Dermis microvascular lymphatic vessel endothelial cell (primary cell): ENCODE measurements around the gene CTCF. TPM values are rescaled to one million over a fixed set of nuclear protein-coding genes. Genes with fewer than 3 reads are reported as not detected.
A peak's percentile ranks its signal among the peaks of the same experiment; 100 is the strongest.

Source experiments
- DNase-seq, 2 donors: peaks; one replicate each; pipeline versions ENCODE4 v3.0.0 to v3.0.0-alpha.2; 2010; ENCODE audit warnings: low read depth in 2 of 2
- total RNA-seq: library from RNA; depleted of rRNA; stranded (reverse); fragments of >200 nt; gene quantifications from 2 replicates; pipeline ENCODE4 v1.2.1, GENCODE V29; 2014

The CTCF gene
- total RNA-seq, 1 donor from 2014 or later: 22.6 TPM

DNA sequence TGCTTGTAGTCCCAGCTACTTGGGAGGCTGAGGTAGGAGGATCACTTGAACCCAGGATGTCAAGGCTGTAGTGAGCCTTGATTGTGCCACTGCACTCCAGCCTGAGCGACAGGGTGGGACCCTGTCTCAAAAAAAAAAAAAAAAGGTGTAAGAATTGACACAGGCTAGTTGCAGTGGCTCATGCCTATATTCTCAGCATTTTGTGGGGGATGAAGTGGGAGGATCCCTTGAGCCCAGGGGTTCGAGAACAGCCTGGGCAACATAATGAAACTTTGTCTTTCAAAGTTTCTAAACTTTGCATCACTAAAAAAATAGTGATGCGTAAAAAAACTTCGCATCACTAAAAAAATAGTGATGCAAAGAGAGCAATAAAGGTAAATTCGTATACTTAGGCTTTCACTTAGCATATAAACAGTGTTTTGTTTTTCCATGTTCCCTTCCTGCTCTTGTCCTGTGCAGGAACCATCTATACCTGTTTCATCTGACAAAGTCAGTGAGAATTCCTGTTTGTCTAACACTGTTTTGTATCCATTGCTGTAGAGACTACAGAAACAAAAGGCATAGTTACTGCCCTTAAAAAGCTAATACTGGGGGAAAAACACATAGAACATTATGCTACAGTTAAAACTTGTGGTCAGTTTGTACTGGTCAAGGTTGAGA lies 32.1 kb downstream of the CTCF start:
- DNase-seq: peak; percentile 33 to 55

DNA sequence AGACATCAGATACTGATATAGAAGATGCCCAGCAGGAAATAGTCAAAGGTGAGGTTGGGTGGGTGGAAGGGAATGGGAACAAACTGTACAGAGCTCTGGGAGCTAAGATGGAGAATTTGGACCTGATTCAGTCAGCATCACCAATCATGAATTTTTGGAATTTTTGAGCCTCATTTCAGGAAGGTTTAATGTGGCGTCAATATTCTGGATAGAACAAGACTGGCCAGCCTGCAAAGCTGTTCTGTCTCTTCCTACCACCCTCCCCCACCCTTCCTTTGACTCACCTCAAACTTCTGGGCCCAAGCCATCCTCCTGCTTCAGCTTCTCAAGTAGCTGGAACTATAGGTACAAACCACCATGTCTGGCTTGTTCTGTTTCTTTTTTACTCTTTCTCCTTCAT lies 32.6 kb downstream of the CTCF start:
- peak in 1 of 2 donors; percentile 29 for DNase-seq

DNA sequence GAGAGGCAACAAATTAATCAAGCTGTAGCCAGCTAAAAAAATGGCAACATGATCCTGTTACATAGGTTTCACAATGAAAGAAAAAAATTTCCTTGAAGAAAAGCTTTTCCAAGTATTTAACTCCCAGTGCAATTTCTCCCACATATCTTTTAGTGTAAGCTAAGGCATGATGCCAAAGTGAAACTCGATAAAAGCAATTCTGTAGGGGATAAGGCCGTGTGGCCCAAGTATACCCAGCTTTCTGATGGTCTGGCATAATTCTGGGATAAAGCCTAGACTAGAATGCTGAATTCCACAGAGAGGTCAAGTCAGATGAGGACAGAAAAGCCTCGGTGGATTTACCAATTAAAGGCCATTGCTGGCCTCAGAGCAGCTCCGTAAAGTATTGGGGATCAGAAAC lies 36.2 kb downstream of the CTCF start:
- DNase-seq: no peak

DNA sequence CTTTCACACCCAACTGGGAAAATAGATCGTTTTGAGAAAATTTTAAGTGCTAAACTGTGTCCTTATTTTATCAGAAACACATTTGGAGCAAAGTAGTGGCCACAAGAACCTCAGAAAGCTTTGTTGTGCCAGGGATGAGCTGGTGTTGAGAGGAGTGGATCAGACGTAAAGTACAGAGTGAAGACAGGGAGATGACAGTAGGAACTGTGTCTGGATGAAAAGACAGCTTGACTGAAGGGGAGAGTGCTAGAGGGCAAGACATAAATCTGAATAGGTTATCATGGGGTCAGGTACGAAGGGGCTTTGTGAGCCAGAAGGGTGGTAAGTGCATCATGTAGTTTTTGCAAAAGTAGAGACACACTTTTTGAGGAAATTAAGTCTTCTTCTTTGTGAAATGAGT lies 43.3 kb downstream of the CTCF start:
- DNase-seq: no peak

DNA sequence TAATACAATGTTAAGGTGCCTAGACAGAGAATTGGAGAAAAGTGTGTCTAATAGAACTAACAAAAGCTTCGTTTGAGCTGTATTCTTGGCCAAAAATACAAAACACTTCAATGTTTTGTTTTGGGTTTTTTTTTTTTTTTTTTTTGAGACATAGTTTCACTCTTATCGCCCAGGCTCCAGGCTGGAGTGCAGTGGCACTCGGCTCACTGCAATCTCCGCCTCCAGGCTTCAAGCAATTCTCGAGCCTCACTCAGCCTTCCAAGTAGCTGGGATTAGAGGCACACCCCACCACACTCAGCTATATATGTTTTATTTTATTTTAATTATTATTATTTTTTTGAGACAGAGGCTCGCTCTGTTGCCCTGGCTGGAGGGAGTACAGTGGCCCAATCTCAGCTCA lies 44.3 kb downstream of the CTCF start:
- DNase-seq: no peak

DNA sequence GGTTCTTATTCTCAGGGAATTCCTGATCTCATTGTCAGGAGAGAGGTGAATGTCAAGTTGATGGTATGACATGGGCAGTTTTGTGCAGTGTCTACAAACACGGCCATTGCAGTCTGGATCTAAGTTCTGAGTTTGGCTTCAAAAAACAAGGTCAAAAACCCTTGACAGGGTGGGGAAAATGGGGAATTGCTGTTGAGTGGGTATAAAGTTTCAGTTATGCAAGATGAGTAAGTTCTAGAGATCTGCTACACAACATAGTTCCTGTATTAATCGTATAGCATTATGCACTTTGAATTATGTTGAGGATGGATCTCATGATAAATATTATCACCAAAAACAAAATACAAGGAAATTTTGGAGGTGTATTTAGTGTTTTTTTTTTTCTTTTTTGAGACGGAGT lies 46.0 kb downstream of the CTCF start:
- DNase-seq: no peak

DNA sequence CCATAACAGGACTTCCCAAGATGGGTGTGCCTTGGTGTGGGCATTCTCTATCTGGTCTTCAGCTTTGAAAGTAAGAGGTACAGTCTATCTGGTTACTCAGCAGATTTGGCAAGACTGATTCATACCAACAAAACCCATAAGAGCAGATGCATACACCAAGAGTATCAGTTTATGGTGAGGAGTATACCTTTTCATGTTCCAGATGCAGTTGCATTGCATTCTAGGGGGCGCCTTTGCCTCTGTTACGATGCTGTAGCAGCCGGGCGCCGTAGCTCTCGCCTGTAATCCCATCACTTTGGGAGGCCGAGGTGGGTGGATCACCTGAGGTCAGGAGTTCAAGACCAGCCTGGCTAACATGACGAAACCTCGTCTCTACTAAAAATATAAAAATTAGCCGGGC lies 51.5 kb downstream of the CTCF start:
- no peak for DNase-seq

DNA sequence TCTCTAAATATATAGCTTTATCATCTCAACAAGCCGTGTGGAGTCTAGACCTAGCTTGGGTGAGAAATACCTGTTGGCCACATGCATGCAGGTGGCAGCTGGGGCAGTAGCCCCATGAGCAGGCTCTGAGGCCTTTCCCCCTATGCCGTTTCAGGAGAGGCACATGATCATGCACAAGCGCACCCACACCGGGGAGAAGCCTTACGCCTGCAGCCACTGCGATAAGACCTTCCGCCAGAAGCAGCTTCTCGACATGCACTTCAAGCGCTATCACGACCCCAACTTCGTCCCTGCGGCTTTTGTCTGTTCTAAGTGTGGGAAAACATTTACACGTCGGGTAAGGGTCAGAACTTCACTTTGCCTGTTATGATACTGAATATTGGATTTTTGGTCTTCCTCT lies 65.9 kb downstream of the CTCF start:
- no peak for DNase-seq

DNA sequence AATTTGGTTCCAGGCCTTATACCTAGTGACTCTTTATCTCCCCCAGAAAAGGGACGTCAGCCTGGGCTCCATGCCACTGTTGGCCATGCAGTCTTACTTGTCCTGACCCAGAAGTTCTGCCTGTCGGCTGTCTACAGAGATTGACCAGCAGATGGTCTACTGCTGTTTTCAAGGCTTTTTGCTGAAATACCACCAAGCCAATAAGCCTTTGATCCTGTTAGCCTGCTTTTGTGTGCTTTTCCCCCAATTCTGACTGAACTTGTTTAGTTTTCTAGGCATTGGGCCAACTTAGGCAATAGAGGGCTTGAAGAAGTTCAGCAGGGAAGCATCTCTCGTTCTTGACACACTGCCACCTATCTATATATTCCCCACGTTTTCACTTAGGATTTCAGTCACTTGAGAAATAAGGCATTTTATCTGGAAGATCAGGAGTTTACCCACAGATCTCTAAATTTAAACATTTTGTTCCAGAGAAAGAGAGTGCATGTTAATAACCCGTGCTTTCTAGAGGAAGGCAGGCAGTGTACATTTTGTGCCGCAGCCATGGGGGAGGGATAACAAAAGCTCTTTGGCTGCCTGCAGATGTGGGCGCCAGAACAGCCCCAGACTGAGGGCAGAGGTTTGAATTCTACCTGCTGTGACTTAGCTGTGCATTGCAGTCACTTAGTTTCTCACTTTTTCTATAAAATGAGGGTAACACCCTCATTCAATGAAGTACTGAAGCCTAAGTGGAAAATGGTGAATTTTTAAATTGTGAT lies 70.3 kb downstream of the CTCF start:
- DNase-seq: no peak

DNA sequence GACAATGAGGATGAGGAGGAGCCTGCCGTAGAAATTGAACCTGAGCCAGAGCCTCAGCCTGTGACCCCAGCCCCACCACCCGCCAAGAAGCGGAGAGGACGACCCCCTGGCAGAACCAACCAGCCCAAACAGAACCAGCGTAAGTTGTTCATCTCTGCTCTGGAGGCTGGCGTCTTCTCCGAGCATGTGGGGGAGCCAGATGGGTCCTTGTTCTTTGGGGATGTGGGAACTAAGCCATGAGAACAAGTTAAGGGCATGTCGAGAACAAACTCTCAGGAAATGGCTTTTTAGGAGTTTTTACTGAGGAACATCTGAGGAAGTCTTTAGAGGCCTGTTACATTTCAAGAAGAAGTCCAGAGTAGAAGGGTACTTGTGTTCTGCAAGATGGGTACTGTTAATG lies 74.4 kb downstream of the CTCF start:
- no peak for DNase-seq

DNA sequence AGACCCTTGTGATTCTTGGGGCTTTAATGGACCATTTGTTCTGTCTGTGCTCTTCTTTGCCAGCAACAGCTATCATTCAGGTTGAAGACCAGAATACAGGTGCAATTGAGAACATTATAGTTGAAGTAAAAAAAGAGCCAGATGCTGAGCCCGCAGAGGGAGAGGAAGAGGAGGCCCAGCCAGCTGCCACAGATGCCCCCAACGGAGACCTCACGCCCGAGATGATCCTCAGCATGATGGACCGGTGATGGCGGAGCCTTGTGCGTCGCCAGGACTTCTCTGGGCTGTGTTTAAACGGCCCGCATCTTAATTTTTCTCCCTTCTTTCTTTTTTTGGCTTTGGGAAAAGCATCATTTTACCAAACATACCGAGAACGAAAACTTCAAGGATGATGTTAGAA lies 75.3 kb downstream of the CTCF start:
- DNase-seq: no peak

DNA sequence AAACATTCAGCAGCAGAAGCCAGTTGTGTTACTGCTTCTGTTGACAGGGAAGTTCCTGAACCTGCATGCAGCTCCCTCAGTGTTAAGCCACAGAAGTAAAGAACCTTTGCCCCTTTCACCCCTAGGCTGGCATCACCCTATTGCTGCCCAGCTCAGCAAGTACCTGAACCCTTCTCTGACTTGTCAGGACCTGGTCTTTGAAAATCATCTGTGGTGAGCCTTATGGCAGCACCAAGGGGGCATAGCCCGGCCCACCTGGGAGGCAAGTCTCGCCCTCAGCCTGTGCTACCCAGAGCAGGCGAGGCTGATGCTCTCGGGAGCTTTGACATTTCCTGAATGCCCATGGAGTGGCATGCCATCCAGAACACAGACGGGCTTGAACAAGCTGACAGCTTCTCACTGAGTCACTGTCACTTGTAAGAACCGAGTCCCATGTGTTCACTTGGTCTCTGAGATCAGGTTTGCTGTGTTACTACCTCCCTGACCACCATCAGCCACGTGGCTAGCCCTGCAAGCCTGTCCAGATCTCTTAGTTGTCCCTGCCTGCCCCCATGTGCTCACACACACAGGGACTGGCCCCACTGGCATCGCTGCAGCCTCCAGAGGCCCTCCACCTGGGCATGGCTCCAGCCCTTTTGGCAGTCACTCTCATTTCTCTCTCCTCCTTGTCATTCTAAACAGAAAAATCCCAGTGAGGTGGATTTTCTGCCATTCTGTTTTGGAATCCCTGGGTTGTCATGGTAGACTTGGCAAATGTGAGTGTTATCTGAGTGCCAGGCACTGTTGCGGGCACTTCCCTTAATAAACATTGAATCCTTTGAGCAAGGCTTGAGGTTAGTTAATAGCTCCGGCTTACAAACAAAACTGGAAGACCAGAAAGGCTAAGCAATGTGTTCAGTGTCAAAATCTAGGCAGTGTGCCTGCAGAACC lies 79.7 kb downstream of the CTCF start:
- DNase-seq: peak; percentile 53 to 58

DNA sequence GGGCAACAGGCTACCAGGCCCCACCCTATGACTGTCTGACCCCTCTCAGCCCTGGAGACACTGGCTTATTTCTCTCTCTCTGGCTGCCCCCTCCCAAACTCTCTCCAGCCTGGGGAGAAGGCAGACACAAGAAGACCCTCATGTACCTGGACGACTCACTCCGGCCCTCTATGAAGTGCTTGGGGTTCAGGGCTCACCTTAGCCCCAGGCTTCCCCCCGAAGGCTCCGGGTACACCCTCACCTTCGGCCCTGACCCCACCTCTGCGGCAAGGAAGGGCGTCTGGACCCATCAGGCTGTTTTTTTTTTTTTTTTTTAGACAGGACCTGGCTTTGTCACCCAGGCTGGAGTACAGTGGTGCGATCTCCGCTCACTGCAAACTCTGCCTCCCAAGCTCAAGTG lies 81.7 kb downstream of the CTCF start:
- DNase-seq: no peak

DNA sequence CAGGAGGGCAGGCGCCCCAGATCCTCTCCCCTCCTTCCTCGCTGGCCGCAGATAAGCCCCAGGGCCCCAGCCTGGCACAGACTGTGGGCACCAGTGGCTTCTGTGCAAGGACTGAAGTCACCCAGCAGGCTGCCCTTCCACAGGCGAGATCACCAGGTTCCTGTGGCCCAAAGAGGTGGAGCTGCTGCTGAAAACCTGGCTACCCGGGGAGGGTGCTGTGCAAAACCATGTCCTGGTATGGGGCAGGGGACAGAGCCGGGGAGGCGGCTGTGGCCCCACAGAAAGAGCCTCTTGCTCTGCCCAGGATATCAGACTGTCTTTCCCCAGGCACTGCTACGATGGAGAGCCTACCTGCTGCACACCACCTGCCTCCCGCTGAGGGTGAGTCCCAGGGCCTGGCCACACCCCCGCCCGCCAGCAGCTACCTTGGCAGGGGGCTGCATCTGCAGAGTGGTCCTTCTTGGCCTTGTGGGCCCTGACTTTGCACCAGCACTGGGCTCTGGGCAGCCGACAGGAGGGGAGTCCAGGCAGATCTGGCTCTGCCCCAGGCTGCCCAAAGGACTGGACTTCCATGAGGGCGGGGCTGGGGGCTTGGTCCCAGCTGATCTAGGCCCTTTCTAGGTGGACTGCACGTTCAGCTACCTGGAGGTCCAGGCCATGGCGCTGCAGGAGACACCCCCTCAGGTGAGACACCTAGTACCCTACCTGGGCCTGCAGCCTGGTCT lies 83.2 kb downstream of the CTCF start:
- DNase-seq: no peak

DNA sequence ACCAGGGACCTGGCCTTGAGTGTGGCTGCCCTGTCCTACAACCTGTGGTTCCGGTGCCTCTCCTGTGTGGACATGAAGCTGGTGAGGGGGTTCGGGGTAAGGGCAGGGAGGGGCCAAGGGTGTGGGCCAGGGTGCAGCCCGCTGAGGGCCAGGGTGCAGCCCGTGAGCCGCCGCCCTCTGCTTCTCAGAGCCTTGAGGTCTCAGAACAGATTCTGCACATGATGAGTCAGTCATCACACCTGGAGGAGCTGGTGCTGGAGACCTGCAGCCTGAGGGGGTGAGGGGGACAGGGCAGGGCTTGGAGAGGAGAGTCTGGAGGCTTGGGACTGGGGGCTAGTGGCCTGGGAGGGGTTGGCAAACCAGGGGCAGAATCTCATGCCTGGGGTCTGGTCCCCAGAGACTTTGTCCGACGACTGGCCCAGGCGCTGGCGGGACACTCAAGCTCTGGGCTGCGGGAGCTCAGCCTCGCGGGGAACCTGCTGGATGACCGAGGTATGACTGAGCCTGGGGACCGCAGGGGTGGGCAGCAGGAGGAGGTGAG lies 84.9 kb downstream of the CTCF start:
- DNase-seq: no peak

DNA sequence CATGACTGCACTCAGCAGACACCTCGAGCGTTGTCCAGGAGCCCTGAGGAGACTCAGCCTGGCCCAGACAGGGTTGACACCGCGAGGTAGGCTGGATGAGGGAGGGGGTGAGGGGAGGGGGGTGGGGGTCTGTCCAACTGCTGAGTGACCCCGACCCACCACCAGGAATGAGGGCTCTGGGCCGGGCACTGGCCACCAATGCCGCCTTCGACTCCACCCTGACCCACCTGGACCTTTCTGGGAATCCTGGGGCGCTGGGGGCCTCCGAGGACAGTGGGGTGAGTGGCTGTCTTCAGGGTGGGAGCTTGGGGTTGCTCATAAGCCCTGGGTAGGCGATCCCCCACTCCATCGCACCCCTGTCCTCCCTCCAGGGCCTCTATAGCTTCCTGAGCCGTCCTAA lies 85.4 kb downstream of the CTCF start:
- DNase-seq: no peak

DNA sequence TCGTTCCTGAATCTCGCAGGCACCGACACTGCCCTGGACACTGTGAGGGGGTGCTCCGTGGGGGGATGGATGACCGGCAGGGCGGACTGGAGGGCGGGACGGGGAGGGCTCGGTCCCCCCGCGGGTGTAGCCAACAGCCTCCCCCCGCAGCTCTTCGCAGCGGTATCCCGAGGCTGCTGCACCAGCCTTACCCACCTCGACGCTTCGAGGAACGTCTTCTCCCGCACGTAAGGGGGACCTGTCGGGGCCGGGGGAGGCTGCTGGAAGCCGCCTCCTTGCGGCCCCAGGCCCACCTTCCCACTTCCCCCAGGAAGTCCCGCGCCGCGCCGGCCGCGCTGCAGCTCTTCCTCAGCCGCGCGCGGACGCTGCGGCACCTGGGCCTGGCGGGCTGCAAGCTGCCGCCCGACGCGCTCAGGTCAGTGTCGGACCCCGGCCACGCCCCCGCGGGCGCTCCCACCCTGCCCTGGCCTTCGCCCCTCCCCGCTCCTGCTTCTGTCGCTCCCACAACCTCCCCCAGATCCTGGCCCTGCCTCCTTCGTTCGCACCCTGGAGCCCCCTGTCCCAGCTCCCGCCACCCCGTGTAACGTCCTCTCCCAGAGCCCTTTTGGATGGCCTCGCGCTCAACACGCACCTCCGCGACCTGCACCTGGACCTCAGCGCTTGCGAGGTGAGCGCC lies 85.9 kb downstream of the CTCF start:
- no peak for DNase-seq

DNA sequence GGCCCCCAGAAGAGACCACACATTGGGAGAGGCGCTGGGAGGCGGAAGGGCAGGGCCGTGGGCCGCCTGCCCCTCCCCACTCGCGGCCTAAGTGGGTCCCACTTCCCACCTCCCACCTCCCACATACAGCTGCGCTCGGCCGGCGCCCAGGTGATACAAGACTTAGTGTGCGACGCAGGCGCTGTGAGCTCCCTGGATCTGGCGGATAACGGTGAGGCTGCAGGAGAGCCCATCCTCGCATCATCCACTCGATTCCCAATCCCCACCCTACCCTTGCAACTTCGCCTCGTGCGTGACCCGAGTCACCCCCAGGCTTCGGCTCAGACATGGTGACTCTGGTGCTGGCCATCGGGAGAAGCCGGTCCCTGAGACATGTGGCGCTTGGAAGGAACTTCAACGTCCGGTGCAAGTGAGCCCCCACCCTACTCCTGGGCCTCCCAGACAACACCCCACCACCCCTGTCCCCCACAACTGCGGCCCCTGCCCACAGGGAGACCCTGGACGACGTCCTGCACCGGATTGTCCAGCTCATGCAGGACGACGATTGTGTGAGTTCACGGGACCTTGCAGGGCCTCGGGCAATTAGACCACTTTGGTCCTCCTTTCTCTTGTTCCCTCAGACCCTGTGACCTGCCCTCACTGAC lies 86.6 kb downstream of the CTCF start:
- DNase-seq: no peak

DNA sequence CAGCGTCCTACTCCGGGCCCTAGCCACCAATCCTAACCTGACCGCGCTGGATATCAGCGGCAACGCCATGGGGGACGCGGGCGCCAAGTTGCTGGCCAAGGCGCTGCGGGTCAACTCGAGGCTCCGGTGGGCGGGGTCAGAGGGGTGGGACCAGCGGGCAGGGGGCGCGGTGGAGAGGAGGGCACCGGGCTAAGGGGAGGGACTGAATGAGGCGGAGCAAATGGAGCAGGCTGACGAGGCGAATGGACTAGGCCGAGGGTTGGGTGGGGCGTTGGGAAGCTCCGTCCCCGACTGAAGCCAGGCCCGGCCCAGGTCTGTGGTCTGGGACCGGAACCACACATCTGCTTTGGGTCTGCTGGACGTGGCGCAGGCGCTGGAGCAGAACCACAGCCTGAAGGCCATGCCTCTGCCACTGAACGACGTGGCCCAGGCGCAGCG lies 87.2 kb downstream of the CTCF start:
- DNase-seq: no peak

DNA sequence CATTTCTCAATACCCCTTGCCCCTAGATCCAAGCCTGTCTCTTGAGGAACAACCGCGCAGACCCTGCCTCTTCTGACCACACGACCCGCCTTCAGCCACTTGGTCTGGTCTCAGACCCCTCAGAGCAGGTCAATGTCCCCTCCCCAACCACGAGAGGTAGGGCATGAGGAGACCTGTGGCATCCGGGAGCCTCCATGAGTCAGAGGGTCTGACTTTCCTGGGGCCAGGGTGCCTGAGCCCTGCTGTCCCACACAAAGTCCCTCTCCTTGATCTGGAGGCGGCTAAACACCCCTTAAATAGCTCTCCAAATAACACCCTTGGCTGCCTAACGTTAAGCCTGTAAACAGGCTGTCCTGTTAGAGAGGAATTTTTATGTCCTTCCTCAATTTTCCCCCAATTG lies 87.7 kb downstream of the CTCF start:
- DNase-seq: no peak
